K562 (cell line): ENCODE measurements around the gene SCRN3. TPM values are rescaled to one million over a fixed set of nuclear protein-coding genes. Genes with fewer than 3 reads are reported as not detected.
A peak's percentile ranks its signal among the peaks of the same experiment; 100 is the strongest.

ENCODE experiments used
- BRD4 ChIP-seq: fragments of 200-600 bp; sonication (generic); IDR thresholded peaks from 2 replicates; pipeline ENCODE4 v1.6.1; 2017; ENCODE audit warnings: inconsistent platforms
- CCAR2 ChIP-seq: fragments of 200-400 bp; formaldehyde crosslinking; IDR thresholded peaks from 2 replicates; pipeline ENCODE4 v1.6.1; 2017; ENCODE audit warnings: mild to moderate bottlenecking, low read depth, low read length
- DACH1 ChIP-seq: fragments of 450-650 bp; IDR thresholded peaks from 2 replicates; pipeline ENCODE4 v1.6.1; 2018; ENCODE audit not compliant: partially characterized antibody
- ELF2 ChIP-seq: fragments of 250-450 bp; sonication (Bioruptor Pico); IDR thresholded peaks from 2 replicates; pipeline ENCODE4 v1.5.0; 2021; ENCODE audit warnings: mild to moderate bottlenecking
- HES1 ChIP-seq: fragments of 450-650 bp; IDR thresholded peaks from 2 replicates; pipeline ENCODE4 v1.6.1; 2016; ENCODE audit warnings: low read depth, mild to moderate bottlenecking, moderate library complexity
- HNRNPH1 ChIP-seq: fragments of 200-400 bp; formaldehyde crosslinking; optimal IDR thresholded peaks from 2 replicates; pipeline ENCODE3; 2017; ENCODE audit warnings: low read depth, mild to moderate bottlenecking, low read length, moderate library complexity
- KLF13 ChIP-seq: fragments of 450-650 bp; IDR thresholded peaks from 2 replicates; pipeline ENCODE4 v1.6.1; 2016; ENCODE audit warnings: missing genetic modification characterization, low read depth, mild to moderate bottlenecking, missing compliant biosample characterization, moderate library complexity, borderline replicate concordance
- MGA ChIP-seq: fragments of 450-650 bp; IDR thresholded peaks from 2 replicates; pipeline ENCODE4 v1.6.1; 2016; ENCODE audit warnings: mild to moderate bottlenecking, moderate library complexity
- RBFOX2 ChIP-seq: fragments of 200-400 bp; formaldehyde crosslinking; IDR thresholded peaks from 2 replicates; pipeline ENCODE4 v1.6.1; 2017; ENCODE audit warnings: low read depth, mild to moderate bottlenecking, low read length, moderate library complexity
- SUPT5H ChIP-seq: fragments of 450-650 bp; IDR thresholded peaks from 2 replicates; pipeline ENCODE4 v1.6.1; 2016
- ZNF146 ChIP-seq: IDR thresholded peaks from one replicate; pipeline ENCODE4 v1.6.1; 2018; ENCODE audit warnings: missing compliant biosample characterization; ENCODE audit not compliant: unreplicated experiment
- ZNF232 ChIP-seq: sonication (generic); formaldehyde crosslinking; IDR thresholded peaks from 2 replicates; pipeline ENCODE4 v1.8.0; 2022; ENCODE audit warnings: mild to moderate bottlenecking, missing genetic modification reagents
- polyA plus RNA-seq, 8 experiments: library from polyadenylated mRNA; depleted of rRNA in 4 of 8; stranded (reverse) in 5 of 8; unstranded in 3 of 8; fragments of >200 nt; fragmentation: Nextera tagmentation in 2 of 8; fragmentation: Illumina TruSeq in 1 of 8; extraction: Ambion mirVana in 2 of 8; extraction: Trizol in 1 of 8; gene quantifications; 2 replicates each; pipeline versions ENCODE4 v1.2.1 to v1.2.3, GENCODE V29; 2011 to 2014; ENCODE audit warnings: inconsistent platforms in 1 of 8, missing spikeins in 1 of 8
- total RNA-seq, 7 experiments: library from RNA; depleted of rRNA in 6 of 7; stranded (reverse); fragments of >200 nt in 6 of 7; fragmentation: Illumina TruSeq in 2 of 7; extraction: Trizol in 2 of 7; gene quantifications; 2 replicates each; pipeline versions ENCODE4 v1.2.1 to v1.2.3, GENCODE V29; 2011 to 2021; ENCODE audit warnings: low replicate concordance in 1 of 7

SCRN3 gene
- total and polyA plus RNA-seq, 9 of the 15 experiments (the other 6 are each of a cell fraction or from before 2014, with no cell fraction given), result 7.7 to 21.8 (median 20.0) TPM

- TF ChIP-seq ZNF232 (no peak), RBFOX2 (peak; percentile 55; the same call in 1 of the 2 replicates), SUPT5H (no peak), DACH1 (peak; percentile 3), BRD4 (no peak), ELF2 (no peak; the same call in 1 of the 2 replicates), HES1 (no peak), MGA (peak; percentile 48; the same call in 1 of the 2 replicates), KLF13 (tag) (no peak), CCAR2 (no peak), ZNF146 (CRISPR knock-in tag) (no peak), HNRNPH1 (no peak)
Observed at GRCh38 chr2:174395969-174396630, 570 bp downstream of the SCRN3 start (continued).
